Psoas muscle (tissue), 8 donors: ENCODE results near the gene NLGN1. TPM values are rescaled to one million over a fixed set of nuclear protein-coding genes. Genes with fewer than 3 reads are reported as not detected.
"Not testable (repeated sequence)": the region's sequence is repeated elsewhere in the genome, so short reads cannot be mapped to it uniquely, and the experiment has no call there.

ENCODE experiments used
- ATAC-seq, 4 donors: fragments of 200-7000 bp; cut with Tn5 transposase; one replicate each; pipeline ENCODE4 v1.9.1; 2020; ENCODE audit warnings: moderate library complexity in 3 of 4, mild to moderate bottlenecking in 2 of 4
- DNase-seq, 2 donors: peaks; one replicate each; pipeline ENCODE4 v3.0.0-alpha.2; 2020
- H3K27ac ChIP-seq: fragments of 200-600 bp; one replicate; pipeline ENCODE4 v1.8.0; 2022
- H3K27me3 ChIP-seq, 3 donors: fragments of 200-600 bp in 1 of 3; one replicate each; pipeline versions ENCODE4 v1.6.1 to v1.8.0; 2013 to 2022; ENCODE audit warnings: low read length in 2 of 3, mild to moderate bottlenecking in 2 of 3, moderate library complexity in 1 of 3; ENCODE audit not compliant: insufficient read depth in 3 of 3
- H3K36me3 ChIP-seq, 2 donors: fragments of 200-600 bp in 1 of 2; one replicate each; pipeline versions ENCODE4 v1.6.1 to v1.8.0; 2013 to 2022; ENCODE audit warnings: low read depth in 1 of 2, mild to moderate bottlenecking in 1 of 2, moderate library complexity in 1 of 2; ENCODE audit not compliant: insufficient read depth in 1 of 2
- H3K4me1 ChIP-seq: fragments of 200-600 bp; one replicate; pipeline ENCODE4 v1.8.0; 2022
- H3K4me3 ChIP-seq: fragments of 200-600 bp; one replicate; pipeline ENCODE4 v1.8.0; 2022; ENCODE audit warnings: mild to moderate bottlenecking
- H3K9me3 ChIP-seq: fragments of 200-600 bp; one replicate; pipeline ENCODE4 v1.8.0; 2022
- WGBS, 3 donors: extraction: QIAGEN DNeasy Blood & Tissue Kit; methylation state at CpG; one replicate each; pipeline versions ENCODE4 v1.1.6 to v1.1.7; 2013; 5-methylcytosine and 5-hydroxymethylcytosine counted together
- intact Hi-C, 2 donors: fragments of 100-400 bp; cut with DNase I; formaldehyde crosslinking; loops; one replicate each; pipeline versions ENCODE4 v1.11.0 to v1.14.2; 2022
- polyA plus RNA-seq, 3 donors: library from polyadenylated mRNA; stranded (reverse); fragments of 200-250 nt; gene quantifications; one replicate each; pipeline ENCODE4 v1.2.3, GENCODE V29; 2013
- total RNA-seq, 4 donors: library from RNA; stranded (reverse); fragmentation: NEBNext Ultra II Directional in 2 of 4; extraction: Animal tissue kit (Norgen Biotek cat#: 25700) in 2 of 4; gene quantifications; one replicate each; pipeline versions ENCODE4 v1.2.1 to v1.2.4, GENCODE V29; 2021 to 2023
- TF ChIP-seq, protein P1 (sequence below): fragments of 200-600 bp; IDR thresholded peaks from one replicate; pipeline ENCODE4 v1.8.0; 2022; ENCODE audit warnings: antibody characterized with exemption
- donor health status: healthy with polysubstance abuse.
- donor health status: DM: no; HTN: no; CAD: no; lungs with moderate emphysema.
- donor health status: Bipolar disorder and iron deficiency.
- donor health status: healthy.
- donor health status: DM: yes; HTN: yes; CAD: no.
- donor health status: DM: no; HTN: no; CAD: no.
- donor health status: DM: no; HTN: no; CAD: no.
- donor health status: DM: yes; HTN: yes; CAD: no.

NLGN1 gene
- total and polyA plus RNA-seq, 7 donors = 0.04 to 1.0 (median 0.54) TPM

DNA sequence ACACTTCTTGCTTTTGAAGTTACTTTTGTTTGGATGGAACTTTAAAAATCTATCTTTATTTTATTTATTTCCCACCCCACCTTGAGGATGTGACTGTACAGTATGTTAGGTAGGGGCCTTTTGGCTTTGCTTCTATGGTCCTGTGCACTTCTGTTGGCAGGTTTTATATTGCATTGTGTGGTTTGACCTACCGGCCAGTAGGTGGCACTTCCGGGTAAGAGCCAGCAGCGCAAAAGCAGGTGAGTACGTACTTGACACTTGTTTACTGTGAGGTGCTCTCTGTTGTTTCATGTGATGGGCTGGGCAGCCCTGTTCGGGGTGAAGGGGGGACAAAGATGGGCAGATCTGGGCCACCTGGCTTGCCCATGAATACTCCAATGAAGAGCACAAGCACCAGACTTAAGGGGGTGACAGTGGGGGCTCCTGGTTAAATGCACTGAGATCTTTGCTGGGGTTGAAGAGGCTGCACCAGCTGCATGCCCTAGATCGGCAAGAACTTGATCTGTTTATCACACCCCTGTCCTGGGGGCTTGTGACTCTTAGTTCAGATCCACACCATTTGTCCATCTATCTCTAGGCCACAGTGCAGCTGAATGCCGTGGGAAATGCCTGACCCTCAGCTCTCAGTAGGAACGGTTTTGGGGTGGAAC lies 131.6 kb downstream of the NLGN1 start:
- intact Hi-C loops = no loop called here
- ATAC-seq (no peak), DNase-seq (no peak)
- 47 to 55% (median 53%) methylated on average over 8 of the region's 8 CpGs for WGBS, 3 donors
- Histone ChIP-seq H3K36me3 (no peaks in the 10 kb centered on the region), H3K4me1 (no peaks in the 10 kb centered on the region), H3K27ac (no peak overlapping the region), H3K9me3 (no peaks in the 10 kb centered on the region), H3K4me3 (no peak overlapping the region), H3K27me3 (no peaks in the 10 kb centered on the region)
- TF ChIP-seq, protein P1, sequence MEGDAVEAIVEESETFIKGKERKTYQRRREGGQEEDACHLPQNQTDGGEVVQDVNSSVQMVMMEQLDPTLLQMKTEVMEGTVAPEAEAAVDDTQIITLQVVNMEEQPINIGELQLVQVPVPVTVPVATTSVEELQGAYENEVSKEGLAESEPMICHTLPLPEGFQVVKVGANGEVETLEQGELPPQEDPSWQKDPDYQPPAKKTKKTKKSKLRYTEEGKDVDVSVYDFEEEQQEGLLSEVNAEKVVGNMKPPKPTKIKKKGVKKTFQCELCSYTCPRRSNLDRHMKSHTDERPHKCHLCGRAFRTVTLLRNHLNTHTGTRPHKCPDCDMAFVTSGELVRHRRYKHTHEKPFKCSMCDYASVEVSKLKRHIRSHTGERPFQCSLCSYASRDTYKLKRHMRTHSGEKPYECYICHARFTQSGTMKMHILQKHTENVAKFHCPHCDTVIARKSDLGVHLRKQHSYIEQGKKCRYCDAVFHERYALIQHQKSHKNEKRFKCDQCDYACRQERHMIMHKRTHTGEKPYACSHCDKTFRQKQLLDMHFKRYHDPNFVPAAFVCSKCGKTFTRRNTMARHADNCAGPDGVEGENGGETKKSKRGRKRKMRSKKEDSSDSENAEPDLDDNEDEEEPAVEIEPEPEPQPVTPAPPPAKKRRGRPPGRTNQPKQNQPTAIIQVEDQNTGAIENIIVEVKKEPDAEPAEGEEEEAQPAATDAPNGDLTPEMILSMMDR = no peak

DNA sequence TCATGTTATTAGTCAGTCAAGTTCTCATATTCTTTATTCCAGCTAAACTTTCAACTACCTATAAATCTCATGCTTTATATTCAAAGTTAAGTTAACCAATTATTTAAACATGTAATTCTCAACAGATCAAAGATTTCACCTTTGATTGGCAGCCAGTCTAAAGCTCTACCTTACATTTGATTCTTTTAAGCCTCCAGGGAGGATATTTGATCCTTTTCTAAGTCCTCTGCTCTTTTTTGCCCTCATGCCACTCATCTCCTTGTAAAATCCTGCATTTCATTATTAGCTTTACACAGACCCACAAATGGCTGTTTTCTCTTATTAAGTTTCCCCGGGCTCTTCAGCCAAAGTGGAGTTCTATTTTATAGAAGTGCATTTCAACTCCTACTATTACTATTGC lies 134.1 kb downstream of the NLGN1 start:
- intact Hi-C loops = no loop called here
- WGBS, 3 donors = 11 to 25% (median 18%) methylated on average over 1 of the region's 1 CpG
- H3K27ac ChIP-seq = no peak overlapping the region
- no peaks in the 10 kb centered on the region for H3K36me3 ChIP-seq
- ATAC-seq = no peak
- H3K27me3 ChIP-seq = no peaks in the 10 kb centered on the region
- no peak for DNase-seq
- TF ChIP-seq, protein P1 = no peak
- H3K9me3 ChIP-seq = no peaks in the 10 kb centered on the region
- H3K4me1 ChIP-seq = no peaks in the 10 kb centered on the region
- no peak overlapping the region for H3K4me3 ChIP-seq

DNA sequence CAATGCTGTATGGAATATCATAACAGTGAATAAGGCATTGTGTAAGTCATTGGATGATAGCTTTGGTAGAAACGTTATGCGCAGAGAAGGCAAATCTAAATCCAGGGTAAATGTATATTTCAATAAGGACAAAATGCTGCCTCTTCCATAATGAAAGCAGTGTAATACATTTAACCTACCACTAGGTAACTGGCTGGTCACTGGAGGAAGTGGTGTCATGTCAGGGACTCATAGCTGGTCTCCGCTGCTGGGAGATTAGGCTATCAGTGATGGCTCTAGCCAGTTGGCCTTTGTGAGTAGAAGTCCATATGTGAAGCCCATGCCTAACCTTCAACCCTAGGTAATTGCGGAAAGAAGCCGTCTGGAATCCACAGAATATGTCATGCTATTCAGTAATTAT lies 140.9 kb downstream of the NLGN1 start:
- ATAC-seq = no peak
- TF ChIP-seq, protein P1 = no peak
- 94 to 96% (median 95%) methylated on average over 5 of the region's 5 CpGs for WGBS, 3 donors

DNA sequence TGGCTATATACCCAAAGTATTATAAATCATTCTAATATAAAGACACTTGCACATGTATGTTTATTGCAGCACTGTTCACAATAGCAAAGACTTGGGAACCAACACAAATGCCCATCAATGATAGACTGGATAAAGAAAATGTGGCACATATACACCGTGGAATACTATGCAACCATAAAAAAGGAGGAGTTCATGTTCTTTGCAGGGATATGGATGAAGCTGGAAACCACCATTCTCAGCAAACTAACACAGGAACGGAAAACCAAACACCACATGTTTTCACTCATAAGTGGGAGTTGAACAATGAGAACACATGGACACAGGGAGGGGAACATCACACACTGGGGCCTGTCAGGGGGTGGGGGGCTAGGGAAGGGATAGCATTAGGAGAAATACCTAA lies 148.0 kb downstream of the NLGN1 start:
- H3K9me3 ChIP-seq, DNase-seq, ATAC-seq, H3K27ac ChIP-seq, H3K36me3 ChIP-seq, H3K4me1 ChIP-seq, H3K4me3 ChIP-seq, intact Hi-C loops, H3K27me3 ChIP-seq: not testable (repeated sequence)
- WGBS, 3 donors = 87 to 91% (median 91%) methylated on average over 2 of the region's 2 CpGs

More for the DNA sequence above, 140.9 kb downstream of the NLGN1 start:
- no peaks in the 10 kb centered on the region for H3K27me3 ChIP-seq
- no peaks in the 10 kb centered on the region for H3K36me3 ChIP-seq
- no peaks in the 10 kb centered on the region for H3K9me3 ChIP-seq
- no peak overlapping the region for H3K27ac ChIP-seq
- intact Hi-C loops = no loop called here
- H3K4me3 ChIP-seq = no peak overlapping the region
- DNase-seq = no peak
- H3K4me1 ChIP-seq = no peaks in the 10 kb centered on the region

DNA sequence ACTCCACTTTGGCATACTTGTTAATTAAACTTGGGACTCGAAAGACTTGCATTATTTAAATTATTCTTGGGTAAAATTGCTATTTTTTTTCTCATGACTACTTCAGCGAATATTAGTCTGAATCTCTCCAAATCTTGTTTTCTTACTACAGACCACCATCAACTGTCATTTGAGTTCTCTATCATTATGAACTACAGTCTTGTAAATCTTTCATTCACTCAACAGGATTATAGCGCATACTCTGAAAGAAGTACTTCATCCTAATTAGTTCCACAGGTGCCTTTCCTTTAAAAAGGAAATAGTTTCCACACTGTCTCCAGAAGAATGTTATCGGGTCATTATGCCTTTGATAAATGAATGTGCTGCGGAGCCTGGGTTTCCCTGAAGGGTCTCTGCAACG lies 149.5 kb downstream of the NLGN1 start:
- DNase-seq = no peak
- H3K9me3 ChIP-seq = no peaks in the 10 kb centered on the region
- intact Hi-C loops = no loop called here
- no peak overlapping the region for H3K4me3 ChIP-seq
- 43 to 51% (median 44%) methylated on average over 6 of the region's 6 CpGs for WGBS, 3 donors
- no peak for ATAC-seq
- H3K27ac ChIP-seq = no peak overlapping the region
- no peaks in the 10 kb centered on the region for H3K27me3 ChIP-seq
- no peaks in the 10 kb centered on the region for H3K36me3 ChIP-seq
- TF ChIP-seq, protein P1 = no peak
- H3K4me1 ChIP-seq = no peaks in the 10 kb centered on the region
